Prostate gland (tissue), 2 donors: ENCODE results near the gene ST6GALNAC3.

Experiments
- CTCF ChIP-seq, 4 experiments: fragments of 200-600 bp in 2 of 4; fragments of 450-650 bp in 2 of 4; sonication (generic) in 2 of 4; IDR thresholded peaks; 1 replicate in 3 of 4; 2 replicates in 1 of 4; pipeline ENCODE4 v1.5.1; 2016 to 2019; ENCODE audit warnings: antibody characterized with exemption in 4 of 4, mild to moderate bottlenecking in 2 of 4, moderate library complexity in 2 of 4
- POLR2A ChIP-seq: fragments of 450-650 bp; IDR thresholded peaks from one replicate; pipeline ENCODE4 v1.6.1; 2016; ENCODE audit warnings: antibody characterized with exemption, mild to moderate bottlenecking
- POLR2AphosphoS5 ChIP-seq: sonication (generic); formaldehyde crosslinking; IDR thresholded peaks from one replicate; pipeline ENCODE4 v1.6.1; 2017; ENCODE audit warnings: antibody characterized with exemption

- TF ChIP-seq CTCF (IDR thresholded peaks at IDR 0.05) (no peak), POLR2A (no peak), POLR2AphosphoS5 (no peak)
These were observed 200.2 kb downstream of the ST6GALNAC3 start for GRCh38 chr1:76274718-76275117.
